GM21360 (cell line): ENCODE results near the gene WWC1.
"Not testable (repeated sequence)": the region's sequence is repeated elsewhere in the genome, so short reads cannot be mapped to it uniquely, and the experiment has no call there.

Source experiments
- ATAC-seq: cut with Tn5 transposase; IDR thresholded peaks from one replicate; pipeline ENCODE4 v1.9.1; 2021; ENCODE audit warnings: mild to moderate bottlenecking, moderate library complexity; ENCODE audit not compliant: unreplicated experiment

Gene WWC1

DNA sequence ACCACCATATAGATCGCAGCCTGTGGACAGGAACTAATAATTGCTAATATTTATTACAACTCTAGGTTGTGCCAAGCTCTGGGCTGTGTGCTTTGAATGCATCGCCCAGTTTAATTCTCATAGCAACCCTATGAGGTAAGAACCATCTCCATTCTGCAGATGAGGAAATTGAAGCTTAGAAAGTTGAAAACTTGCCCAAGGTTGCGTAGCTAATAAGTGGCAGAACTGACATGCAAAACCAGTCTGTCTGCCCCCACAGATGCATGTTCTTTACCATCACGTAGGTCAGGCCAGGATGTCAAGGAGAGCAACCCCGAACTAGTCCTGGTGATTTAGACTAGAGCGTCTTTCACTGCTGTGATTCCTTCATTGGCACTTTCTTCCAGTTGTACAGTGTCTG lies 15.6 kb downstream of the WWC1 start:
- ATAC-seq = no peak

GRCh38 chr5:168307925-168308584 lies 16.6 kb downstream of the WWC1 start:
- ATAC-seq = no peak

DNA sequence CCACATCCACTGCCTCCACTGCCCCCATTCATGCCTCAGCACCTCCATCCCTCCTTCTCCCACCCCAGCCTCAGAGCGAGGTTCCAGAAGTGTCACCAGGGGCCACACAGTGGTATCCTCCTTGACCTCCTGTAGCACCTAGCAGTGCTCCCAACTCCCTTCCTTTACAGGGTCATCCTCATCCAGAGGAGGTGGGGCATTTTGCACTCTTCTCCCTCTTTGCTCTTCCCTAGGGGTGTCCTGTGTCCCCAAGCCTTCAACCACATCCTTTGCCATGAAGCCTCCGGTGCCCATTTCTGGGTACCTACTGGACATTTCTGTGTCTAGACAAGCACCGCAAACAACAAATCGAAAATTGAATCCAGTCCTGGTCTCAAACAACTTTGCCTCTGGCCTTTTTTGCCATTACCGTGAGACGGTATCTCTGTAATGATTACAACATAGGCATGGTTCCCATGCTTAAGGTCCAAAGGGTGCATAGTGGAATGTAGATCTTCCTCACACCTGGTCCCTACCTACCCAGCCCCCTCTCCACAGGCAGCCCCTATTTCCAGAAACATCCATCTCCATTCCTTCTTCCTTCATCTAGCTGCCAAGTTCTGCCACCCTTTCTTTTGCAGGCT lies 17.6 kb downstream of the WWC1 start:
- no peak for ATAC-seq

DNA sequence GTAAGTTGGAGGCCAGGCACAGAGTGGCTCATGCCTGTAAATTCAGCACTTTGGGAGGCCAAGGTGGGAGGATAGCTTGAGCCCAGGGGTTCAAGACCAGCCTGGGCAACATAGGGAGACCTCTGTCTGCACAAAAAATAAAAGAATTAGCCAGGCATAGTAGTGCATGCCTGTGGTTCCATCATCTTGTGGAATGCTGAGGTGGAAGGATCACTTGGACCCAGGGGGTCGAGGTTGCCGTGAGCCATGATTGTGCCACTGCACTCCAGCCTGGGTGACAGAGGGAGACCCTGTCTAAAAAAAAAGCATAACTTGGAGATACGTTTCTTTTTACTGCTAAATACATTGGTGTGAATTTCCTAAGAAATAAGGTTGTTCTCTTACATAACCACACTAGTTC lies 19.1 kb downstream of the WWC1 start:
- ATAC-seq = not testable (repeated sequence)

DNA sequence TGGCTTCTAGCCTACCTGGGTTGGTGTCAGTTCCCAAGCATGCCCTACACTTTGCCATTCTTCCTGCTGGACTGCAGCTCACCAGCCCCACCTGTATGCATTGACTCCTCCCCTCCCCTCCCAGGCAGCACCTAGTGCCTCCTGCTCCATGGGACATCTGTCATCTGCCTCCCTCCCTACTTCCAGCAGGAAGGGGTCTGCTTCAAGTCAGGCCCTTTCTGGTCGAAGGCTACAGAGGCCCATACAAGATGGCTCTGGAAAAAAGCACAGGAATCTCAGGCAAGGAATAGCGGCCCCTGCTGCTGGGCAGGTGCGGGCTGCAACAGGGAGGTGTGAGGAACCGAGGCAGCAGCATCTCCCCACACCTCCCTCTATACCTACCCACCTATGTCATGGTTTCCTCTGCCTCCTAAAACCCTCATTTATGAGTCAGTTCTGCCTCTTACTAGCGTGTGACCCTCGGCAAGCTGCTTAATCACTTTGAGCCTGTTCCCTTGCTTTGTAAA lies 19.7 kb downstream of the WWC1 start:
- no peak for ATAC-seq

GRCh38 chr5:168312606-168313295 lies 21.3 kb downstream of the WWC1 start:
- ATAC-seq = no peak

DNA sequence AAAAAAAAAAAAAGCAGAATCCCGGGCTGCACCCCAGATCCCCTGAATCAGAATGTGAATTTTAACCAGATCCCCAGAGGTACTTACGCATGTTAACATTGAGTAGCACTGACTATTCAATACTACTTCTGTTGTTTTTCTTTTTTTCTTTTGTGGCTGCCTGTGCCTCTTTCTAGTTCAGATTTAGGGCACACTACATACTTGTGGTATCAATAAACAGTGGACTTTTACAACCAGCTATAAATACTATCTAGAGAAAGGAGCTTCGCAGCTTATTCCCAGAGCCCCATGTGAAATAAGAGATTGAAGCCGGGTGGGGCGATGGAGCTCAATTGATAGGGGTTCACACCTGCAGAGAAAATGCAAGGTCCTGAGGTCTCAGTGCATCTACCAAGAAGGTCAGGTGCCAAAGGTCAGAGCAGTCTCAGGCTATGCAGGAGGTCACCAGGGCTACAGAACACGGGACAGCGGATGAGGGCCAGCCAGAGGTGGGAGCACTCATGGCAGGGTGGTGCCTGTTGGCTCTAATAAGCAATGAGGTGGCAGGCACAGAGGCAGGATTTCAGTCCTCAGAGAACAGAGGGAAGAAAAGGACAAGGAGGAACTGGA lies 22.3 kb downstream of the WWC1 start:
- ATAC-seq = no peak

DNA sequence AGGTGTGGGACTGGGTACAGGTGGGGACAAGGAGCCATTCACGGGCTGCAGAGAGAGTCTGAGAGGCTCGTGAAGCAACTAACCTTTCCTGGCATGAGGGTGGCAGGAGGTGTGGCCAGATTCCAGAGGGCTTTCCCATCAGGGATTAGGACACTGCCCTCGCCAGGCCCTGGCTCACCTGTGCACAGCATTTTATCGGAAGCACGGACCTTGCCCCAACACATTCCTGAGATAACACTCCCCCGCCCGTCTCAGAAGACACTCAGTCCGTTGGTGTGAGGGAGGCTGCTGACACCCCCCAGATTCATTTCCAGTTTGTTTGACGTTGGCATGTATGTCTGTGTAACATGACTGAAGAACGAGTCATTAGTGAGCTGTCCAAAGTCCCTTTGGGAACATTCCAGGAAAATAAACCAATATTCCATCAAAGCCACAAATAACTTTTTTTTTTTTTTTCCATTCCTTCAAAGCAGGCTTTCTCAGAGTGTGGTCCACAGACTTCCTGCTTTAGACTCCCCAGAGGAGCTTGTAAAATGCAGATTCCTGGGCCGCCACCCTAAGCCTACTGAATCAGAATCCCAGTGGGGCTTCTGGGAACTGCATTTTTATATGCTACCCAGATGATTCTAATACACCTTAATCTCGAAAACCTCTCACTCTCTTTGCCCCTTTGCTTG lies 23.4 kb downstream of the WWC1 start:
- no peak for ATAC-seq

DNA sequence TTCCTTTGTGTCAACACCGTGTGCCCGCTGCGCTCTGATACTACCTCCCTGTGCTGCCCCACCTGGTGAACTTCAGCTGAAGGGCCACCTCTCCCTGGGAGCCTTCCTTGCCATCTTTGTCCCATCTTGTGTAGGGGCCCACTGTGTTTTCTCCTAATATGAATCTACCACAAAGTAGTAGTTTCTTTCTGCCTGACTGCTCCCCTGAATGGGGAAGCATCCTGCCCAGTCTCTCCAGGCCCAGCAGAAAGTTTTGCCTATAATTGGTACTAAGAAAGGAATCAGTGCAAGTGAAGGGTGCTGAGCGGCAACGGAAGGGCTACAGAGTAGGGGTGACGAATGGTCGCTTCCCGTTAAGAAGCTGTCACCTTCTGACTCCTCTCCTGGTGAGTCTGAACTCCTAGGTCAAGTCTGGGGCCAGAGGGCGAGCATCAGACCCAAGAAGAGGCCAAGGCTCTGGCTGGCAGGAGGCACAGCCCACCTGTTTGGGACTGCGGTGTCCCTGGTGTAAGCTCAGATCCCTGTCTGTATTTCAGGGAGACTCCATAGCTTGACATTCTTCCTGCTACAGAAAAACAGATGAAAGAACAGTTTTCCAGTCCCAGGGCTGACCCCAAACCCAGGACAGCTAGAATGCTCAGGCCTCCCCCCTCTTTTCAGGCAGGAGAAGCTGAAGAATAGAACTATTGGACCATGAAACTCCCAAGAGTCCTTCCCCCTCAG lies 24.1 kb downstream of the WWC1 start:
- no peak for ATAC-seq

GRCh38 chr5:168316139-168316578 lies 24.7 kb downstream of the WWC1 start:
- no peak for ATAC-seq

GRCh38 chr5:168317096-168317520 lies 25.7 kb downstream of the WWC1 start:
- no peak for ATAC-seq

GRCh38 chr5:168317521-168318147 lies 26.2 kb downstream of the WWC1 start:
- no peak for ATAC-seq

DNA sequence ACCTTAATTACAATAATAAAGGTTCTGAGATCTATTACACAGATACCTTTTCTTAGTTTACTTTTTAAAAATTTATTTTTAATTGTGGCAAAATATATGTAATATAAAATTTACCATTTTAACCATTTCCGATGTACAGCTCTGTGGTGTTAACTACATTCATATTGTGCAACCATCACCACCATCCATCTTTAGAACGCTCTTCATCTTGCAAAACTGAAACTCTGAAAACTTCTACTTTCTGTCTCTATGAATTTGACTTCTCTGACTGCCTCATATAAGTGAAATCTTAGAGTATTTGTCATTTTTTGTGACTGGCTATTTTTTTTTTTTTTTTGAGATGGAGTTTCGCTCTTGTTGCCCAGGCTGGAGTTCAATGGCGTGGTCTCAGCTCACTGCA lies 26.8 kb downstream of the WWC1 start:
- no peak for ATAC-seq

DNA sequence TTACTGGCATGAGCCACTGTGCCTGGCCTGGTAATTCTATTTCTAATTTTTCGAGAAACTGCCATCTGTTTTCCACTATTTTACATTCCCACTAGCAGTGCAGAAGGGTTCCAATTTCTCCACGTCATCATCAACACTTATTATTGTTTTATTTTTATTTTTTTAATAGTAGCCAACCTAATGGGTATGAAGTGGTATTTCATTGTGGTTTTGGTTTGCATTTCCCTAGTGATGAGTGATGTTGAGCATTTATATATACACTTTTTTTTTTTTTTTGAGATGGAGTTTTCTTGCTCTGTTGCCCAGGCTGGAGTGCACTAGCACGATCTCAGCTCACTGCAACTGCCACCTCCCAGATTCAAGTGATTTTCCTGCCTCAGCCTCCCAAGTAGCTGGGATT lies 28.3 kb downstream of the WWC1 start:
- ATAC-seq = no peak

- no peak for ATAC-seq
These were observed 29.4 kb downstream of the WWC1 start for GRCh38 chr5:168320805-168321204.

GRCh38 chr5:168324859-168325630 lies 33.6 kb downstream of the WWC1 start:
- ATAC-seq = no peak

DNA sequence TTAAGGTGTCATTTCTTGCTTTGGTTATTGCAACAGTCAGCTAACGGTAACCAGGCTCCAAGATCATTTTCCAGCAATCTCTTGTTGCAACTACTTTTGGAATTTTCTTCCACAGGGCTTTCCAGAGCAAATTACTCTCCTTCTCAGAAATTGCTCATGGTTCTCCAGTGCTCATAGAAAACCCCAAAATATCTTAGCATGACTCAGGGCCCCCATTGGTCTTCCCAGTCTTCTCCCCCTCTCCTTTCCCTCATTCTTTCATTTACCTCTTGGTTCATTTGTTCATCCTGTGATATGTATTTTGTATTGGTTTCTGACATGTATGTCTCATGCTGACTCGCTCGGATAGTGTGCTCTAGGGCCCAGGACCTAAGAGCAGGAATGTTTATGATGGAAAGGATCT lies 35.6 kb downstream of the WWC1 start:
- no peak for ATAC-seq

DNA sequence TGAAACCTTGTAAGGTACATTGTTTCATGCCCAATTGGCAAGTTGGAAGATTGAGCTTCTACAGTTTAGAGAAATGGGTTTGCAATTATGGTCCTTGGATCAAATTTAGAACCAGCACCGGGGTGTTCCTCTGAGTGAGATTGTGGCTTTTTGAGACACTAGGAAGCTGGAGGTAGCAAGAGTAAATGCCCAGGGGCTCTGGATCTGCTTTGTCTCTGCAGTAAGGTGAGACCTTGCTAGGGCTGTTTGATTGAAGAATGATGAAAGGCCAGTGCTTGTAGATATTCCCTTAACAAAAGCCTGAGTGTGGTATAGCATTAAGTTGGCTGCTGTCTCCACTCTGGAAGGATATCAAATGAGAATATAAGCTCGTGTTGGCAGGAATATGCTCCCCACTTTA lies 36.0 kb downstream of the WWC1 start:
- ATAC-seq = no peak

DNA sequence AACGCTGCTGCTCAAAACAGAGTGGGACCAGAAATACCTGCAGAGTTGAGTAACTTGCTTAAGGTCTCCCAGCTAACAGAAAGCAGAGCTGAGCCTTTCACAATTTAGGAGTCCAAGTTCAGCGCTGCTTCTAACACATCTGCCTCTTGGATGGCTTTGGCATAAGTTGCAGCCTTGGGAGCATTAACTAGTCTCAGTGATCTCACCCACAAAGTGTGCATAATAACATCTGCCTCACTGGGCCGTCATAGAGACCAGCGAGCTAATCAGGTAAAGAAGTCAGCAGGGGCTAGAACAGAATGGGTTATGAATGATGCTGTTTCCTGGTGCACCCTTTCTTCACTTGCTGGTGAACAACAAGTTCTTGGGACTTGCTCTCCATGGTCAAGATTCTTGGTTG lies 36.5 kb downstream of the WWC1 start:
- no peak for ATAC-seq
